IPS DF 19.7 (cell line): ENCODE data around the gene NKAIN2.

Source experiments
- DNase-seq: peaks from one replicate; pipeline ENCODE4 v3.0.0-alpha.2; 2013; ENCODE audit warnings: low read depth, low spot score

The NKAIN2 gene

GRCh38 chr6:124812067-124812466, 1008.4 kb downstream of the NKAIN2 start:
- no peak for DNase-seq

- DNase-seq: no peak
These were observed 1015.7 kb downstream of the NKAIN2 start for GRCh38 chr6:124819346-124819745.

GRCh38 chr6:124822204-124822613, 1018.5 kb downstream of the NKAIN2 start:
- DNase-seq: no peak

- no peak for DNase-seq
These were observed 1019.1 kb downstream of the NKAIN2 start for GRCh38 chr6:124822721-124823120.

DNA sequence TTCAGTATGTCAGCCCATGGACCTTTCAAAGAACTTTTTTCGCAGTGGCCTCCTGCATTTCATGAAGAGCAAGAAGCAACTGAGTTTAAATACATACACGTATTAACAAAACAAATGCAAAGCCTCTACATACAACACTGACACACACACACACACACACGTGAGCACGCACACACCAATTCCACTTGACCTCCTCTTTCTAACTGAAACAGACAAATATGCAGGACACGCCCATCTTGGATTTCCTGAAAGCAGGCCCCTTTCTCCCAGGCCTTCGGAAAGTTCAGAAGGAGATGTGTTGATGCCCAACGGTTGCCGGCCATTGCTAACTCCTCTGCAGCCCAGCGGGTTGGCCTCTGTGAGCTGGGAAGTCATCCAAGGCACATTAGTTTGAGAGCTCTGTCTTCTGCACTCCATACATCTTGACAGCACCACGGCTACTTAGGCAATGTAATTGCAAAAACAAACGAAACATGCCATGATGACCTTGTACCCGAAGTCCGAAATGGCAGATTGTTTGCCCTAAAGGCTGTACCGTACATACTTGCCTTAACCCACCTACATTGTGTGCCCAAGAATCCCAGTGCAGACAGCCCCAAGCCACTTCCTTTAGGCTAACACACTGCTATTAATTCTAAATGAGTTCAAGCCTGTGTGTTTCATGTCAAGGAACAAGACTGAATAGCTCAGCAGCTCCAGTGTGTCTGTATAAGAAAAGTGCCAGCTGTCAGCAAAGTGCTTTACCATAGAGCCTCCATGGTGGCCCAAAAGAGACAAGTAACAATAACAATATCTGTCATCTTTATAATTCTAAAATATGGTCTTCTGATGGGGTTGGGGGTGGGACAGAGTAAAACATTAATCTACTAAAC, 1019.8 kb downstream of the NKAIN2 start:
- DNase-seq: no peak

GRCh38 chr6:124825564-124825963, 1021.9 kb downstream of the NKAIN2 start:
- DNase-seq: no peak

GRCh38 chr6:124829822-124830221, 1026.2 kb downstream of the NKAIN2 start:
- DNase-seq: no peak

- DNase-seq: no peak
These were observed 1026.8 kb downstream of the NKAIN2 start for GRCh38 chr6:124830506-124830905.

DNA sequence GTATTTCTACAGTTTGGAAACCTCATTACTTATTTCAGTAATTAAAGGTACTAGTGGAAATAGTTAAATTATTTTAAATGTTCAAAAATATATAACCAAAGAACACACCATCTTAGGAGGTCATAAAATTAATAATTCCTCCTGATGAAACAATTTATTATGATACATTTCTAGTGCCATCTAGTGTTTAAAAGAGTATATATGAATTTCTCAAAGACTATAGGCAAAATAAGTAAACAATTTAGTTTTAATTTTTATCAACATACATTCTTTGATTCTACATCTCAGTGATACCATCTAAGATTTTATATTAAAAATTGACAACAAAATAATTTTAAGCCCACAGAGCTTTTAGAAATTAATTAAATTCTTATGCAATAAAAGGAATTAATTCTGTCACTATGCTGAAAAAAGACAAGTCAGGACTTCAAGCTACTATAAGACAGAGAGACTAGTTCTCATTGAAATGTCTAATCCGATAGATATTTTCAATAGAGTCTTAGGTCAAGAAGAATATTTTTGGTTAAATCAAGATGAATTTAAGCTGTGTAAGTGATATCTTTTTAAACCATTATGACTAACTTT, 1050.8 kb downstream of the NKAIN2 start:
- DNase-seq: no peak

DNA sequence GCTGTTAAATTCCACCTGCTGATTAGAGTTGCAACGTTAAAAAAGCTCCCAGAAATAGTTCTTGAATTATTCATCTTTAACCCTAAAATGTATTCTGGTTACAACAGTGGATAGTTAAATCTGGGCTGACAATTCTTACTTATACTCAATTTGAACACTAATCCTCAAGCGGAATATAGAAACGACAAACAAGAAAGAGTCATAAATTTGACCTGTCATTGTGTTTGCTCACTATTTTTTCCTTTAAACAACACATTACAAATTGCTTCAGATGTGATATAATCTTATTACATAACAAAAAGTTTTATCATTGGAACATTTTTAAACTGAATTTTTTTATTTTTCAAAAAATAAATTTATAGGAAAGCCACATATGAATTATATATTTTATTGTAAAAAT, 1054.1 kb downstream of the NKAIN2 start:
- no peak for DNase-seq

- no peak for DNase-seq
These were observed 1054.9 kb downstream of the NKAIN2 start for GRCh38 chr6:124858564-124858963.

GRCh38 chr6:124859366-124859765, 1055.7 kb downstream of the NKAIN2 start:
- no peak for DNase-seq

DNA sequence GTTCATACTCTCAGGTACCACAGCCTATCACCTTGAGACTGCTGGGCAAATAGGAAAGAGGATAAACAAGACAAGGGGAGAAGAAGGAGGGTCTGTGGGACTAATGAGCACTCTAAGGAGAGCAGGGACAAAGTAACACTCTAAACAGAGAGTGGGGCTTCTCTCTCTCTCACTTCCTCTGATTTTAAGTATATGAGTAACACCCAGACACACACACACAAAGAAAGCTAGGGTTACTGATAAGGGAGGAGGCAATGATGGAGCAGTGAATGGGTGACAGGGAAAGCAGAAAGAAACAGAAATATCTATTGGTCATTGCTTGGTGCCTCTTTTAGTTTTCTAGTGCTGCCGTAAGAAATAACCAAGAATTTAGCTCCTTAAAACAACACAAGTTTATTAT, 1062.4 kb downstream of the NKAIN2 start:
- DNase-seq: no peak

DNA sequence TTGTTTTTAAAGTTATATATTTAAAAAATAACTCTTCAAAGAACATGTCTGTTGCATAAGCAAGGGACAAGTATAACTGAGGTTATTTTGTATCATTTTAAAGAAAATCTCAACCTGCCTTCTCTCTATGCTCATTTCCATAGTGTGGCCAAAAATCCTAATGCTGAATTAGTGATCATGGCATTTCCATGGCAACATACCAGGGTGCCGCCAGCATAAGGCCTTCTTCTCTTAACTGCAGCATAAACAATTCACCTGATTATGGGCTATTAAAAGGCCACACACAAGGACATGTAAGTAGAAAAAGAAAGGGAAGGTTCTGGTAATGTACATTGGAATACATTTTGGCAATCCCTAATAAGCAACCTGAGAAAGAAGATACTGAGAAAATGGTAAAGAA, 1063.5 kb downstream of the NKAIN2 start:
- DNase-seq: no peak

DNA sequence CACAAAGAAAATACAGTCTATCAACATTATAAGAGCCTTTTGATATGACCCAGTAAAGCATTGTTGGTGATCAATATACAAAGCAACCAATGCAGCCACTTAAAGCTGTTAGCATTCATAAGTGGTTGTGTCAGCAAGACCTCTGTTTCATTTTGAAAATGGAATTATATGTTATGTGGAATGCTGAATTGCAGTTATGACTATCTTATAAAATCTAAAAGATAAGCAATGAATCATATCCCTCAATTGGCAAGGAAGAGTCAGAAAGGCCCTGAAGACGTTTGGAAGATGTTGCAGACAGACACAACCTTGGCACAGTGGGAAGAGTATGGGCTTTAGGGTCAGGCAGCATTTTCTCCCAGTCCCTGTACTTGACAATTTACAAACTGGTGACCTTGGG, 1064.8 kb downstream of the NKAIN2 start:
- no peak for DNase-seq

- no peak for DNase-seq
These were observed 1065.8 kb downstream of the NKAIN2 start for GRCh38 chr6:124869416-124869815.

GRCh38 chr6:124870611-124871459, 1067.2 kb downstream of the NKAIN2 start:
- DNase-seq: no peak

DNA sequence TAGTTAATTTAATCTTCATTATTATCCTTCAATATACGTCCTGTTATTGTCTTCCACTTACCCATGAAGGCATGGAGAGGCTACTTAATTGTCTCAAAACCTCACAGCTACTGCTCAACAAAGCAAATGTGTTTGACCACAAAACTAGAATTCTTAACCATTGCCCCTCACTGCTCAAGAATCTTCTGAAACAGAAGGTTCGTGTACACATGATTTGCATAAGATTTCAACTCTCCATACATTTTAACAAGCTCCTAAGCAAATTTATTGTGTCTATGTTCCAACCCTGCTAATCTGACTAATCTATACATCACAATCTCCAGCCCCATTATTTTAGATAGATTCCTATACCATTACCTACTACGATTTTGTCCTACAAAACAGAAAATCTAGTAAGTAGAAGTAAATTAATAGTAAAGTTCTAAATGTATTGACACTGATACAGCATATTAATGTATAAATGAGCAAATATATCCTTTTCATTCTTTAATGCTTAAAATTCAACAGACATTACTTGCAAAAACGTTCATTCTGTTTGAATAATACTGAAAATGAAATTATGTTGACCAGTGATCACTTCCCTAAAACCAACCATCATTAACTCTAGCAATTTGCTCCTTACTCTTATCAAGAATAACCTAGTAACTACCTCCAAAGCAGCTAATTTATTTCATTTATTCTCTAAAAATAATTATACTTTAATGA, 1068.8 kb downstream of the NKAIN2 start:
- no peak for DNase-seq

- DNase-seq: no peak
These were observed 1069.4 kb downstream of the NKAIN2 start for GRCh38 chr6:124873066-124873410.
